ENCODE results near the gene TELO2.

TELO2 gene

GRCh38 chr16:1534021-1535020 is 41.2 kb downstream of the TELO2 start:
- TF ChIP-seq CTCF (IDR thresholded peaks at IDR 0.05; ENCODE audit: low read depth, low read length): no peak
- H3K27me3 ChIP-seq (ENCODE audit: insufficient read depth, low read depth, severe bottlenecking): no peaks in the 10 kb centered on the region
- no peak for DNase-seq
- H3K9me3 ChIP-seq (ENCODE audit: severe bottlenecking): no peaks in the 10 kb centered on the region
- H3K4me3 ChIP-seq (ENCODE audit: low read depth, low read length): no peak overlapping the region
- H3K36me3 ChIP-seq: no peaks in the 10 kb centered on the region; the same call in 1 of the 2 replicates
- no peak overlapping the region for H3K27ac ChIP-seq

GRCh38 chr16:1535391-1536291 is 42.5 kb downstream of the TELO2 start:
- TF ChIP-seq CTCF (IDR thresholded peaks at IDR 0.05; ENCODE audit: low read depth, low read length): no peak
- H3K36me3 ChIP-seq: no peaks in the 10 kb centered on the region; the same call in 1 of the 2 replicates
- H3K27me3 ChIP-seq (ENCODE audit: insufficient read depth, low read depth, severe bottlenecking): no peaks in the 10 kb centered on the region
- no peak overlapping the region for H3K27ac ChIP-seq
- H3K9me3 ChIP-seq (ENCODE audit: severe bottlenecking): no peaks in the 10 kb centered on the region
- no peak for DNase-seq
- no peak overlapping the region for H3K4me3 ChIP-seq (ENCODE audit: low read depth, low read length)

- no peaks in the 10 kb centered on the region for H3K9me3 ChIP-seq (ENCODE audit: severe bottlenecking)
- H3K36me3 ChIP-seq: no peaks in the 10 kb centered on the region; the same call in 1 of the 2 replicates
- no peak overlapping the region for H3K4me3 ChIP-seq (ENCODE audit: low read depth, low read length)
- DNase-seq: no peak
- no peak overlapping the region for H3K27ac ChIP-seq
- no peak for TF ChIP-seq CTCF (IDR thresholded peaks at IDR 0.05; ENCODE audit: low read depth, low read length)
- H3K27me3 ChIP-seq (ENCODE audit: insufficient read depth, low read depth, severe bottlenecking): no peaks in the 10 kb centered on the region
Observed at GRCh38 chr16:1536601-1537000, 43.4 kb downstream of the TELO2 start.

GRCh38 chr16:1537138-1537577 is 44.0 kb downstream of the TELO2 start:
- TF ChIP-seq CTCF (IDR thresholded peaks at IDR 0.05; ENCODE audit: low read depth, low read length): no peak
- Histone ChIP-seq H3K27ac (no peak overlapping the region), H3K36me3 (no peaks in the 10 kb centered on the region; the same call in 1 of the 2 replicates), H3K27me3 (ENCODE audit: insufficient read depth, low read depth, severe bottlenecking) (no peaks in the 10 kb centered on the region), H3K9me3 (ENCODE audit: severe bottlenecking) (no peaks in the 10 kb centered on the region), H3K4me3 (ENCODE audit: low read depth, low read length) (no peak overlapping the region)
- DNase-seq: no peak

- Histone ChIP-seq H3K36me3 (no peaks in the 10 kb centered on the region; the same call in 1 of the 2 replicates), H3K4me3 (ENCODE audit: low read depth, low read length) (no peak overlapping the region), H3K9me3 (ENCODE audit: severe bottlenecking) (no peaks in the 10 kb centered on the region), H3K27me3 (ENCODE audit: insufficient read depth, low read depth, severe bottlenecking) (no peaks in the 10 kb centered on the region), H3K27ac (peak overlapping the region; percentile 94)
- TF ChIP-seq CTCF (IDR thresholded peaks at IDR 0.05; ENCODE audit: low read depth, low read length): no peak
- no peak for DNase-seq
Observed at GRCh38 chr16:1537763-1538289, 44.7 kb downstream of the TELO2 start.
